OCI-LY1 (cell line): ENCODE results near the gene PARN.

ENCODE experiments used
- EZH2 ChIP-seq: fragments of 200-600 bp; sonication (generic), shearing (Covaris generic); IDR thresholded peaks from 2 replicates; pipeline ENCODE4 v1.8.0; 2017; ENCODE audit warnings: borderline replicate concordance, mixed run types, mild to moderate bottlenecking, antibody characterized with exemption, low read length, moderate library complexity, mixed read lengths
- TF ChIP-seq, protein P1 (sequence below): fragments of 200-600 bp; sonication (generic), shearing (Covaris generic); IDR thresholded peaks from 2 replicates; pipeline ENCODE4 v1.5.1; 2017; ENCODE audit warnings: mild to moderate bottlenecking, antibody characterized with exemption, low read length, moderate library complexity, mixed read lengths

DNA sequence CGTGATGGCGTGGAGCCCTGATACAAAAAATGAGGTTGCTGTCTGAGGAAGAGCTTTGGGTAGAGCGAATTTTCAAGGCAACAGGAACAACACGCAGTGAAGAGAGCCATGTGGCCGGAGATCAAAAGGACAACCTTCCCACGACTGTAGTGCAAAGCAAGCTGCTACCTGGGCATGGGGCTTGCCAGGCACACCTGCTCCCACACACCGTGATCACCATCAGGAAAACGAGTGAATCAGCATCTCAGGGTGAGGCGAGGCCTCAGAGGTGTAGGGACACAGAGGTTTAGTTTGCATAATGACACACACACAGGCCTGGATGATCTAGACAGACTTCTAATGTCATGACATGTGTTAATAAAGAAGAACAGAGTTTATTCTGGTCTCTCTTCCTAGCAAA, 65.7 kb downstream of the PARN start:
- TF ChIP-seq, protein P1, sequence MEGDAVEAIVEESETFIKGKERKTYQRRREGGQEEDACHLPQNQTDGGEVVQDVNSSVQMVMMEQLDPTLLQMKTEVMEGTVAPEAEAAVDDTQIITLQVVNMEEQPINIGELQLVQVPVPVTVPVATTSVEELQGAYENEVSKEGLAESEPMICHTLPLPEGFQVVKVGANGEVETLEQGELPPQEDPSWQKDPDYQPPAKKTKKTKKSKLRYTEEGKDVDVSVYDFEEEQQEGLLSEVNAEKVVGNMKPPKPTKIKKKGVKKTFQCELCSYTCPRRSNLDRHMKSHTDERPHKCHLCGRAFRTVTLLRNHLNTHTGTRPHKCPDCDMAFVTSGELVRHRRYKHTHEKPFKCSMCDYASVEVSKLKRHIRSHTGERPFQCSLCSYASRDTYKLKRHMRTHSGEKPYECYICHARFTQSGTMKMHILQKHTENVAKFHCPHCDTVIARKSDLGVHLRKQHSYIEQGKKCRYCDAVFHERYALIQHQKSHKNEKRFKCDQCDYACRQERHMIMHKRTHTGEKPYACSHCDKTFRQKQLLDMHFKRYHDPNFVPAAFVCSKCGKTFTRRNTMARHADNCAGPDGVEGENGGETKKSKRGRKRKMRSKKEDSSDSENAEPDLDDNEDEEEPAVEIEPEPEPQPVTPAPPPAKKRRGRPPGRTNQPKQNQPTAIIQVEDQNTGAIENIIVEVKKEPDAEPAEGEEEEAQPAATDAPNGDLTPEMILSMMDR, result no peak
- no peak for TF ChIP-seq EZH2
